Activated T-helper 2 cell treated with anti-CD3 and anti-CD28 coated beads, Interferon-gamma antibody, Interleukin-2, Interleukin-4, amounts not matched to agents 10 μg/mL and 5 μg/mL and 100 μg/mL, durations not matched to agents 14 hours and 24 hours and 36 hours (primary cell): ENCODE results near the gene PRKCB. TPM values are rescaled to one million over a fixed set of nuclear protein-coding genes. Genes with fewer than 3 reads are reported as not detected.
A peak's percentile ranks its signal among the peaks of the same experiment; 100 is the strongest.

Experiments
- DNase-seq: peaks from one replicate; pipeline ENCODE4 v3.0.0; 2021; ENCODE audit warnings: low spot score
- H3K27ac Mint-ChIP-seq: one replicate; pipeline ENCODE4 v1.8.0; 2021; ENCODE audit warnings: mixed read lengths
- H3K27me3 Mint-ChIP-seq: one replicate; pipeline ENCODE4 v1.8.0; 2021; ENCODE audit warnings: low read depth, mixed read lengths
- H3K36me3 Mint-ChIP-seq: one replicate; pipeline ENCODE4 v1.8.0; 2021; ENCODE audit warnings: low read depth, mixed read lengths
- H3K4me1 Mint-ChIP-seq: one replicate; pipeline ENCODE4 v1.8.0; 2021; ENCODE audit warnings: low read depth, mixed read lengths
- H3K4me3 Mint-ChIP-seq: one replicate; pipeline ENCODE4 v1.8.0; 2021; ENCODE audit warnings: low read depth, mild to moderate bottlenecking, moderate library complexity, mixed read lengths
- H3K9me3 Mint-ChIP-seq: one replicate; pipeline ENCODE4 v1.8.0; 2021; ENCODE audit warnings: mixed read lengths
- intact Hi-C: fragments of 100-400 bp; cut with micrococcal nuclease; formaldehyde crosslinking; loops from one replicate; pipeline ENCODE4 v1.15.1; 2023
- total RNA-seq: library from RNA; stranded (reverse); gene quantifications from 2 replicates; pipeline ENCODE4 v1.2.3, GENCODE V29; 2022

PRKCB gene
- total RNA-seq, 1 donor from 2014 or later = 69.5 TPM

DNA sequence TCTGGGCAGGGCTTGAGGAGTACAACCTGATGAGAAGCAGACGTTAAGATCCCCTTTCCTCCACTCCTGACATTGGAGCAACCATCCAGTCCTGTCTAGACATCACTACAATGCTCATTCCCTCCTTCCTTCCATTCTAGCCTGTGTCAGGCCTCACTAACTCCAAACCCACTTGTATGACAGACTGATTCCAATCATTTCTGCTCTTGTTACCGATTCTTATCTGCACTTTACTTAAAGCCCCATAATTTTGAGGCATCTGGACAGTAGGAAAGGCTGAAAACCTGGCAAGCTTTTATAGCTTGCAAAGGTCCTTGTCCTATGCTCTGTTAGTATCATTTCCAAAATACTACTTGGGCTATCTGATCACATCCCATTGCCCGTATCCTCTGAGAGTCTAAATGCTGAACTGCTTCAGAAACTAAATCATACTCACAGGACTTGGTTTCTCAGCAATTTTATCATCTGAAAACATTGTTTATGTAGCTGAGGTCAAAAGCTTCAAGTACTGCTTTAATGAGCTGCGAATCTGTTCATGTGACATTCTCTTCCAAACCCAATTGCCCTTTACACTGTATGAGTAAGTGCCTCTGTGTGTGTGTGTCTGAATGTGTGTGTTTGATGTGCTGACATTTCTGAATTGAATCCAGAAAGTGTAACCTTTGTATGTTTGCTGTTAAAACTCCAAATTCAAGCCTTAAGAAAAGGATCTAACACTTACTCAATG, 363.2 kb downstream of the PRKCB start:
- H3K9me3 Mint-ChIP-seq = no peaks in the 10 kb centered on the region
- H3K36me3 Mint-ChIP-seq = peaks cover 40% of the 10 kb centered on the region
- peak overlapping the region; percentile 58 for H3K27ac Mint-ChIP-seq

GRCh38 chr16:24203675-24204074, 367.9 kb downstream of the PRKCB start:
- H3K27ac Mint-ChIP-seq = no peak overlapping the region
- H3K4me3 Mint-ChIP-seq = no peak overlapping the region
- H3K9me3 Mint-ChIP-seq = no peaks in the 10 kb centered on the region
- H3K36me3 Mint-ChIP-seq = peaks cover 22% of the 10 kb centered on the region
- H3K27me3 Mint-ChIP-seq = no peaks in the 10 kb centered on the region
- peaks cover 10% of the 10 kb centered on the region for H3K4me1 Mint-ChIP-seq
- no peak for DNase-seq
- intact Hi-C loops = no loop called here

More for the DNA sequence above, 363.2 kb downstream of the PRKCB start:
- Mint-ChIP-seq H3K4me3 (no peak overlapping the region), H3K27me3 (no peaks in the 10 kb centered on the region), H3K4me1 (peaks cover 19% of the 10 kb centered on the region)
- intact Hi-C loops = no loop called here
- DNase-seq = no peak

- Mint-ChIP-seq H3K27ac (no peak overlapping the region), H3K9me3 (no peaks in the 10 kb centered on the region), H3K4me1 (peaks cover 5% of the 10 kb centered on the region), H3K27me3 (no peaks in the 10 kb centered on the region), H3K4me3 (no peak overlapping the region), H3K36me3 (peaks cover 17% of the 10 kb centered on the region)
- intact Hi-C loops = no loop called here
- DNase-seq = no peak
Measured at GRCh38 chr16:24204150-24204665, 368.4 kb downstream of the PRKCB start.

DNA sequence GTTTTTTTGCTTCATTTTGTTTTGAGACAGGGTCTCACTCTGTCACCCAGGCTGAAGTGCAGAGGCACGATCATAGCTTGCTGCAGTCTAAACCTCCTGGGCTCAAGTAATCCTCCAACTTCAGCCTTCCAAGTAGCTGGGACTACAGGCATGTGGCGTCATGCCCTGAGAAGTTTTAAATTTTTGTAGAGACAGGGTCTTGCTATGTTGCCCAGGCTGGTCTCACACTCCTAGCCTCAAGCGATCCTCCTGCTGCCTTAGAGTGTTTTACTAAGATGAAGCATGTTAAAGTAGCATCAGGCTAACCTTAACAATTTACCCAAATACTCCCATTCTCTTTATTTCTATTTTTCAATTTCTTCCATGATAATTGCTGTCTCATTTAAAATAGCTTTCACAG, 371.1 kb downstream of the PRKCB start:
- no peaks in the 10 kb centered on the region for H3K9me3 Mint-ChIP-seq
- DNase-seq = no peak
- peaks cover 22% of the 10 kb centered on the region for H3K36me3 Mint-ChIP-seq
- no peak overlapping the region for H3K4me3 Mint-ChIP-seq
- no peak overlapping the region for H3K27ac Mint-ChIP-seq
- H3K27me3 Mint-ChIP-seq = no peaks in the 10 kb centered on the region
- intact Hi-C loops = no loop called here
- H3K4me1 Mint-ChIP-seq = peaks cover 4% of the 10 kb centered on the region

DNA sequence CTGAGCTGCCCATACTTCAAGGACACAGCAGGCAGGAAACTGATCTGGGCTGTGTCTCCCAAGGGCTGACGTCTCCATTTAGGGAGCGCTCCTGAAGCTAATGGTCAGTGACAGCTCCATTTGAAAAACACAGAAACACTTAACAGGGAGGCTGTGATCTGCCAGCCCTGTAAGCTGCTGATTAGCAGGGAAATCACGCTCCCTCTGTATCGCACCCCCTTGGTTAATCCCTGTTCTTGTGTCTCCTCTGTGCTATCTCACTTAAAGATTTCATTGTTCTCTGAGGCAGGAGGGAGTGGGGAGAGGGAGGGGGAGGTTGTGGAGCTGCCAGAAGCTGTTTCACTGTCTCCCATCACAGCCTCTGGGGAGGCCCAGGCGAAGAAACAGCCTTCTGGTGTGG, 372.9 kb downstream of the PRKCB start:
- intact Hi-C loops = no loop called here
- H3K27ac Mint-ChIP-seq = no peak overlapping the region
- H3K36me3 Mint-ChIP-seq = peaks cover 13% of the 10 kb centered on the region
- H3K27me3 Mint-ChIP-seq = no peaks in the 10 kb centered on the region
- H3K4me3 Mint-ChIP-seq = no peak overlapping the region
- H3K4me1 Mint-ChIP-seq = no peaks in the 10 kb centered on the region
- no peak for DNase-seq
- H3K9me3 Mint-ChIP-seq = no peaks in the 10 kb centered on the region

DNA sequence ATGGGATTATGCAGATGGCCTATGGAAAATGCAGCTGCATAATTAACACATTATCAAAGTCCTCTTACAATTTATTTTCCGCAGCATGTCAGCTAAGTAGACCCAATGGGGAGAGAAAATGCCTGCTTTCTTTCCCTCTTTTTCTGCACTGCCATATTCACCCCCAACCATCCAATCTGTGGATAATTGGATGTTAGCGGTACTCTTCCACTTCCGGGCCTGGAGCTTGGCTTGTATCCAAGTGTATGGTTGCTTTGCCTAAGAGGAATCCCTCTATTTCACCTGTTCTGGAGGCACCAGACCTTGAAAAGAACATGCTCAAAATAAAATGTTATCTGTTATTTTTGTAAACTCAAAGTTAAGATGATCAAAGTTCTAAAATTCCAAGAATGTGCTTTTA, 379.2 kb downstream of the PRKCB start:
- Mint-ChIP-seq H3K4me3 (no peak overlapping the region), H3K27me3 (no peaks in the 10 kb centered on the region), H3K4me1 (no peaks in the 10 kb centered on the region), H3K9me3 (no peaks in the 10 kb centered on the region), H3K27ac (no peak overlapping the region), H3K36me3 (peaks cover 28% of the 10 kb centered on the region)
- intact Hi-C loops = no loop called here
- DNase-seq = no peak

DNA sequence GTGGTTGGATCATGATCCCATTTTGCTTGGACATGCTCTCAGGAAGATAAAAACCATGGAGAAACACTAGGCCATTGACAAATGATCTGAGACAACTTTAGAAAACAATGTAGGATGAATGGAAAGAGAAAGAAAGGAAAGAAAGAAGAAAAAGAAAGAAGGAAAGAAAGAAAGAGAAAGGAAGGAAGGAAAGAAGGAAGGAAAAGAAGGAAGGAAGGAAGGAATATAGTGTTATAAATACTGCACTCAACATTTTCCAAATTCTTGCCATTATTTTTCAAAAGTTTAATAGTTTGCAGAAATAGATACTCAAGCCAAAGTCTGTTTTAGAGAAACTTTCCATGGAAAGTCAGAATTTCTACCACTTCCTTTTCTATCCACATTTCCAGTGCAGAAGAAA, 381.2 kb downstream of the PRKCB start:
- H3K9me3 Mint-ChIP-seq = no peaks in the 10 kb centered on the region
- no peaks in the 10 kb centered on the region for H3K27me3 Mint-ChIP-seq
- no peak overlapping the region for H3K27ac Mint-ChIP-seq
- H3K36me3 Mint-ChIP-seq = peaks cover 33% of the 10 kb centered on the region
- DNase-seq = no peak
- no peaks in the 10 kb centered on the region for H3K4me1 Mint-ChIP-seq
- no peak overlapping the region for H3K4me3 Mint-ChIP-seq
- intact Hi-C loops = no loop called here

DNA sequence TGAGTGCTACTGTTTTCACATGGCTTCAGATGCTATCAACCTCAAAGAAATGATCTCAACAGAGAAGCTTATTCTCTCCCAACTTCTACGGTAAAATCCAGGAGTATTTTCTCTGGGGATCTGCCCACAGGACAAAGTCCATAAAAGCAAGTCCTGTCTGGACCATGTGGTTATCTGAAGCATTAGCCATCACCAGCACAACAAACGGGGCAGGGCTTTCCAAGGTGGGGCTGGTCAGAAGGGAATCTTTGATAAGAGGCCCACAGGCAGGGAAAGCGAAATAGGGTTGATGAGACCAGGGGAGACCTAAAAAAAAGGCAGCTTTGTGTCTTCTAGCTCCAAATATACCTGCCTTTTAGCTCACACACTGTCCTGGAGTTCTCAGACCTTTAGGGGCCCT, 381.7 kb downstream of the PRKCB start:
- H3K9me3 Mint-ChIP-seq = no peaks in the 10 kb centered on the region
- H3K27me3 Mint-ChIP-seq = no peaks in the 10 kb centered on the region
- H3K4me3 Mint-ChIP-seq = no peak overlapping the region
- H3K4me1 Mint-ChIP-seq = no peaks in the 10 kb centered on the region
- DNase-seq = no peak
- peaks cover 37% of the 10 kb centered on the region for H3K36me3 Mint-ChIP-seq
- no peak overlapping the region for H3K27ac Mint-ChIP-seq
- intact Hi-C loops = no loop called here

DNA sequence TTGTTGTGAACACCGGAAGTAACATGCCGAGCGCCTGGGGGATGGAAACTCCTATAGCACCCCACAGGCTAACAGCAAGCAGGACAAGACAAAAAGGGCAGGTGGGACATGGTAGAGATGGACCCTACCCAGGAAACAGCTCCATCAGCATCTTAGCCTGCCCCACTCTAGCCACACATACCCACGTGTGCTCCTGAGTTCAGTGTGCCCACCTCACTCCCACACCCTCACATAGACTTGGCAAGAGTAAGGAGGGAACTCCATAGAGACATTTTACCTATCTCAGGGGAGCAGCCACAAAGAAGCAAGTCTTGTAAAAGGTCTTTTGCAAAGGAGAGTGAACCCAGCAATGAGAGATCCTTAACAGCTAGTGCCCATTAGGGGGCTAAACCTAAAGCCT, 382.5 kb downstream of the PRKCB start:
- Mint-ChIP-seq H3K4me3 (no peak overlapping the region), H3K27ac (no peak overlapping the region), H3K27me3 (no peaks in the 10 kb centered on the region), H3K9me3 (no peaks in the 10 kb centered on the region), H3K4me1 (no peaks in the 10 kb centered on the region), H3K36me3 (peaks cover 37% of the 10 kb centered on the region)
- DNase-seq = no peak
- intact Hi-C loops = no loop called here

GRCh38 chr16:24221219-24221618, 385.4 kb downstream of the PRKCB start:
- Mint-ChIP-seq H3K27me3 (no peaks in the 10 kb centered on the region), H3K27ac (no peak overlapping the region), H3K4me1 (no peaks in the 10 kb centered on the region), H3K36me3 (peaks cover 24% of the 10 kb centered on the region), H3K9me3 (no peaks in the 10 kb centered on the region), H3K4me3 (no peak overlapping the region)
- no peak for DNase-seq
- intact Hi-C loops = no loop called here

DNA sequence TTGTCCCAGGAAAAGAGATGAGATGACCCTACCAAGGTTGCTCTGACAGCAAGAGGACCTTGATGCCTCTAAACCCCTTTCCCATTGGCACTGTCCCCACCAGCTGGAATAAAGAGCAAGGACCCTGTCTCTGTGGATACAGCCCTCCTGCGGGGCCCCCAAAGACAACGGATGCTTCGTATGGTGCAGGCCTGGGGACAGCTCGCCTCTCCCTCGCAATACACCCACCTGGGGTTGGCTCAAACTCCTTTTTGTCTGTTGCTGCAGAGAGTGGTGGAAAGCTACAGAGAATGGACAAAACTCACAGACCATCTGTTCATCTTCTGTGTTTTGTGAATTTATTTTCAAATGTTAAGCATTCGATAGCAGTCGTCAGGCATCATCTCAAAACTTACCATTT, 392.7 kb downstream of the PRKCB start:
- no peaks in the 10 kb centered on the region for H3K27me3 Mint-ChIP-seq
- no peak for DNase-seq
- H3K9me3 Mint-ChIP-seq = no peaks in the 10 kb centered on the region
- no peak overlapping the region for H3K4me3 Mint-ChIP-seq
- no peak overlapping the region for H3K27ac Mint-ChIP-seq
- intact Hi-C loops = loop anchor here (5.0 kb wide), 1 partner anchor 36 kb away; no protein-coding TSS in a partner anchor
- no peaks in the 10 kb centered on the region for H3K4me1 Mint-ChIP-seq
- H3K36me3 Mint-ChIP-seq = no peaks in the 10 kb centered on the region

DNA sequence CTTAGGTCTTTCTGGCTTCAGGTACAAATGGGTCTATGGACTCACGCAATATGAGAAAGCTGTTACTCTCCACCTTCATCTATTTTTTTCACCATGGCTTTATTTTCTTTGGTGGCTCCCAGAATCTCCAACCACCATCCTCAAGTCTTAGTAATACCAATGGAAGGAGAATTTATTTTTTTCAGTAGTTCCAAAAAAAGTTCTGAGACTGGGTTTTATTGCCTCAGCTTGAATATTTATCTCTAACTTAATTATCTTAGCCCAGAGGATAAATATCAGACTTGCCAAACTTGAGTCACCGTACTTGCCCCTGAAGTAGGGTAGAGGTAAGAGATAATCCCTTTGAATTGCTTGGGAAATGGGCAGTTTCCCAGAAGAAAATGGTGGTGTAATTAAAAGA, 397.2 kb downstream of the PRKCB start:
- Mint-ChIP-seq H3K36me3 (no peaks in the 10 kb centered on the region), H3K27me3 (no peaks in the 10 kb centered on the region), H3K4me3 (no peak overlapping the region), H3K4me1 (no peaks in the 10 kb centered on the region), H3K27ac (no peak overlapping the region), H3K9me3 (no peaks in the 10 kb centered on the region)
- no peak for DNase-seq
- intact Hi-C loops = no loop called here

DNA sequence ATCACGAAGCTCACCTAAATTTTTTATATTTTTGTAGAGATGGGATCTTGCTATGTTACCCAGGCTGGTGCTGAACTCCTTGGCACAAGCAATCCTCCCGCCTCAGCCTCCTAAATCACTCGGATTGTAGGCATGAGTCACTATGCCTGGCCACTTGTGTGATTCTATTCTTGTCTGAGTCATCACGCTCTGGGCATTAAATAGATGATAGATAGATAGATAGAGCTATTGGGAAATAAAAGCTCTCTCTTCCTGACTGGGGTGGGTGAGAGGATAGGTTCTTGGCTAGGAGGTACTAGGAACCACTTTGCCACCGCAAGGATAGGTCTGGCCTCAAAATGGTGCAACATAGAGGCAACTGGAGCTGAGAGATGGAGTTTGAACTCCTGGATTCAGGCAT, 399.0 kb downstream of the PRKCB start:
- no peak overlapping the region for H3K4me3 Mint-ChIP-seq
- no peak for DNase-seq
- peaks cover 3% of the 10 kb centered on the region for H3K4me1 Mint-ChIP-seq
- H3K27me3 Mint-ChIP-seq = peaks cover 2% of the 10 kb centered on the region
- intact Hi-C loops = no loop called here
- H3K27ac Mint-ChIP-seq = no peak overlapping the region
- peaks cover 14% of the 10 kb centered on the region for H3K9me3 Mint-ChIP-seq
- peaks cover 5% of the 10 kb centered on the region for H3K36me3 Mint-ChIP-seq
